NT2/D1 (cell line): ENCODE measurements around the gene APOO.

Experiments used
- SUZ12 ChIP-seq: IDR thresholded peaks from 2 replicates; pipeline ENCODE4 v1.6.1; 2011; ENCODE audit not compliant: insufficient read length, insufficient read depth; ENCODE audit errors: extremely low read depth
- YY1 ChIP-seq: IDR thresholded peaks from 2 replicates; pipeline ENCODE4 v1.6.1; 2011; ENCODE audit not compliant: insufficient read length, insufficient read depth
- ZNF274 ChIP-seq: IDR thresholded peaks from 2 replicates; pipeline ENCODE4 v1.6.1; 2011; ENCODE audit warnings: mild to moderate bottlenecking, low read depth, low read length

- TF ChIP-seq YY1 (no peak), ZNF274 (no peak), SUZ12 (no peak)
Measured at GRCh38 chrX:23896981-23897380, 10.8 kb downstream of the APOO start.
